ENCODE results near the gene KCNT2.

Gene KCNT2

GRCh38 chr1:196387766-196388165, 220.5 kb downstream of the KCNT2 start:
- DNase-seq: no peak

- DNase-seq: no peak
These were observed 223.1 kb downstream of the KCNT2 start for GRCh38 chr1:196385109-196385508.

- DNase-seq: no peak
These were observed 225.9 kb downstream of the KCNT2 start for GRCh38 chr1:196382383-196382782.

- no peak for DNase-seq
These were observed 226.7 kb downstream of the KCNT2 start for GRCh38 chr1:196381544-196381943.

- no peak for DNase-seq
These were observed 227.9 kb downstream of the KCNT2 start for GRCh38 chr1:196380316-196380715.

GRCh38 chr1:196377811-196378210, 230.4 kb downstream of the KCNT2 start:
- no peak for DNase-seq

GRCh38 chr1:196376630-196377328, 231.5 kb downstream of the KCNT2 start:
- DNase-seq: no peak

- no peak for DNase-seq
These were observed 234.4 kb downstream of the KCNT2 start for GRCh38 chr1:196373798-196374197.

GRCh38 chr1:196372896-196373536, 235.2 kb downstream of the KCNT2 start:
- DNase-seq: no peak

- DNase-seq: no peak
These were observed 240.4 kb downstream of the KCNT2 start for GRCh38 chr1:196367838-196368237.

- DNase-seq: no peak
These were observed 241.3 kb downstream of the KCNT2 start for GRCh38 chr1:196366817-196367495.

- no peak for DNase-seq
These were observed 247.0 kb downstream of the KCNT2 start for GRCh38 chr1:196361112-196361714.

GRCh38 chr1:196357913-196358312, 250.3 kb downstream of the KCNT2 start:
- no peak for DNase-seq

GRCh38 chr1:196355206-196355786, 252.9 kb downstream of the KCNT2 start:
- no peak for DNase-seq

GRCh38 chr1:196344453-196344852, 263.8 kb downstream of the KCNT2 start:
- DNase-seq: no peak

- DNase-seq: no peak
These were observed 283.9 kb downstream of the KCNT2 start for GRCh38 chr1:196324345-196324744.

- DNase-seq: no peak
These were observed 284.4 kb downstream of the KCNT2 start for GRCh38 chr1:196323869-196324268.

- no peak for DNase-seq
These were observed 288.9 kb downstream of the KCNT2 start for GRCh38 chr1:196319301-196319700.

GRCh38 chr1:196317535-196318522, 290.4 kb downstream of the KCNT2 start:
- peak; percentile 16 for DNase-seq

GRCh38 chr1:196312739-196313138, 295.5 kb downstream of the KCNT2 start:
- DNase-seq: no peak

- DNase-seq: no peak
These were observed 298.9 kb downstream of the KCNT2 start for GRCh38 chr1:196309386-196309785.

- no peak for DNase-seq
These were observed 300.1 kb downstream of the KCNT2 start for GRCh38 chr1:196308176-196308575.

Data from retina (tissue), 1 donor.